Stimulated activated effector memory CD8-positive, alpha-beta T cell treated with anti-CD3 and anti-CD28 coated beads, Interleukin-12 subunit alpha, Interleukin-12 subunit beta, amount 100 ng/mL, for 72 hours (primary cell): ENCODE results near the gene STARD5.
"Not testable (repeated sequence)": the region's sequence is repeated elsewhere in the genome, so short reads cannot be mapped to it uniquely, and the experiment has no call there.

Experiments
- ATAC-seq: fragments of 150-1000 bp; cut with Tn5 transposase; 2 replicates; pipeline ENCODE4 v1.10.0; 2021
- DNase-seq, 2 donors: peaks; one replicate each; pipeline ENCODE4 v3.0.0; 2021 to 2022; ENCODE audit warnings: low spot score in 2 of 2
- H3K27ac Mint-ChIP-seq: one replicate; pipeline ENCODE4 v1.8.0; 2022; ENCODE audit warnings: mild to moderate bottlenecking, mixed read lengths
- H3K36me3 Mint-ChIP-seq: one replicate; pipeline ENCODE4 v1.8.0; 2022; ENCODE audit warnings: mild to moderate bottlenecking, mixed read lengths
- H3K4me1 Mint-ChIP-seq: one replicate; pipeline ENCODE4 v1.8.0; 2022; ENCODE audit warnings: mixed read lengths
- H3K4me3 Mint-ChIP-seq: one replicate; pipeline ENCODE4 v1.8.0; 2022; ENCODE audit warnings: mild to moderate bottlenecking, mixed read lengths
- H3K9me3 Mint-ChIP-seq: one replicate; pipeline ENCODE4 v1.8.0; 2022; ENCODE audit warnings: mixed read lengths

The STARD5 gene

GRCh38 chr15:81343371-81343770 lies 19.4 kb upstream of the STARD5 start:
- Mint-ChIP-seq H3K9me3 (no peaks in the 10 kb centered on the region), H3K4me3 (no peak overlapping the region), H3K36me3 (no peaks in the 10 kb centered on the region), H3K4me1 (no peaks in the 10 kb centered on the region), H3K27ac (no peak overlapping the region)
- ATAC-seq (no peak), DNase-seq (peak in 1 of 2 donors; percentile 18)

GRCh38 chr15:81341351-81341750 lies 17.4 kb upstream of the STARD5 start:
- peak in 1 of 2 donors; percentile 25 for DNase-seq
- Mint-ChIP-seq H3K9me3 (no peaks in the 10 kb centered on the region), H3K4me3 (no peak overlapping the region), H3K36me3 (no peaks in the 10 kb centered on the region), H3K27ac (no peak overlapping the region), H3K4me1 (peaks cover 15% of the 10 kb centered on the region)
- no peak for ATAC-seq

- Mint-ChIP-seq H3K4me1 (peaks cover 17% of the 10 kb centered on the region), H3K27ac (no peak overlapping the region), H3K36me3 (no peaks in the 10 kb centered on the region), H3K4me3 (no peak overlapping the region), H3K9me3 (no peaks in the 10 kb centered on the region)
- ATAC-seq, result no peak
- DNase-seq, result peak in 1 of 2 donors; percentile 25
These were observed 15.9 kb upstream of the STARD5 start for GRCh38 chr15:81339851-81340250.

GRCh38 chr15:81339321-81339720 lies 15.4 kb upstream of the STARD5 start:
- ATAC-seq (no peak), DNase-seq (no peak)
- no peaks in the 10 kb centered on the region for H3K36me3 Mint-ChIP-seq
- H3K4me3 Mint-ChIP-seq, result no peak overlapping the region
- H3K9me3 Mint-ChIP-seq, result no peaks in the 10 kb centered on the region
- no peak overlapping the region for H3K27ac Mint-ChIP-seq
- H3K4me1 Mint-ChIP-seq, result peaks cover 17% of the 10 kb centered on the region

- no peak overlapping the region for H3K4me3 Mint-ChIP-seq
- peaks cover 17% of the 10 kb centered on the region for H3K4me1 Mint-ChIP-seq
- DNase-seq (no peak), ATAC-seq (no peak)
- H3K36me3 Mint-ChIP-seq, result no peaks in the 10 kb centered on the region
- H3K27ac Mint-ChIP-seq, result no peak overlapping the region
- no peaks in the 10 kb centered on the region for H3K9me3 Mint-ChIP-seq
These were observed 14.4 kb upstream of the STARD5 start for GRCh38 chr15:81338170-81339007.

GRCh38 chr15:81337713-81338157 lies 13.8 kb upstream of the STARD5 start:
- Mint-ChIP-seq H3K36me3 (no peaks in the 10 kb centered on the region), H3K4me1 (peaks cover 17% of the 10 kb centered on the region), H3K4me3 (no peak overlapping the region), H3K9me3 (no peaks in the 10 kb centered on the region), H3K27ac (no peak overlapping the region)
- DNase-seq, result peak in 1 of 2 donors; percentile 62
- peak; percentile 89 for ATAC-seq

GRCh38 chr15:81337241-81337640 lies 13.3 kb upstream of the STARD5 start:
- Mint-ChIP-seq H3K27ac (no peak overlapping the region), H3K36me3 (no peaks in the 10 kb centered on the region), H3K9me3 (no peaks in the 10 kb centered on the region), H3K4me1 (peaks cover 17% of the 10 kb centered on the region), H3K4me3 (no peak overlapping the region)
- ATAC-seq (peak; percentile 4), DNase-seq (no peak)

GRCh38 chr15:81336568-81336967 lies 12.6 kb upstream of the STARD5 start:
- H3K4me3 Mint-ChIP-seq, result no peak overlapping the region
- peaks cover 17% of the 10 kb centered on the region for H3K4me1 Mint-ChIP-seq
- H3K27ac Mint-ChIP-seq, result no peak overlapping the region
- ATAC-seq (peak; percentile 49), DNase-seq (no peak)
- no peaks in the 10 kb centered on the region for H3K9me3 Mint-ChIP-seq
- no peaks in the 10 kb centered on the region for H3K36me3 Mint-ChIP-seq

- H3K27ac Mint-ChIP-seq, result no peak overlapping the region
- H3K4me1 Mint-ChIP-seq, result peaks cover 17% of the 10 kb centered on the region
- ATAC-seq (no peak), DNase-seq (no peak)
- H3K36me3 Mint-ChIP-seq, result no peaks in the 10 kb centered on the region
- no peak overlapping the region for H3K4me3 Mint-ChIP-seq
- no peaks in the 10 kb centered on the region for H3K9me3 Mint-ChIP-seq
These were observed 11.7 kb upstream of the STARD5 start for GRCh38 chr15:81335631-81336030.

- no peaks in the 10 kb centered on the region for H3K9me3 Mint-ChIP-seq
- DNase-seq (no peak), ATAC-seq (no peak)
- H3K4me1 Mint-ChIP-seq, result peaks cover 17% of the 10 kb centered on the region
- H3K4me3 Mint-ChIP-seq, result no peak overlapping the region
- no peaks in the 10 kb centered on the region for H3K36me3 Mint-ChIP-seq
- no peak overlapping the region for H3K27ac Mint-ChIP-seq
These were observed 11.0 kb upstream of the STARD5 start for GRCh38 chr15:81334768-81335435.

- DNase-seq (no peak), ATAC-seq (no peak)
- H3K9me3 Mint-ChIP-seq, result no peaks in the 10 kb centered on the region
- no peaks in the 10 kb centered on the region for H3K36me3 Mint-ChIP-seq
- no peak overlapping the region for H3K4me3 Mint-ChIP-seq
- no peak overlapping the region for H3K27ac Mint-ChIP-seq
- H3K4me1 Mint-ChIP-seq, result peaks cover 17% of the 10 kb centered on the region
These were observed 9.4 kb upstream of the STARD5 start for GRCh38 chr15:81333363-81333762.

GRCh38 chr15:81332326-81332725 lies 8.4 kb upstream of the STARD5 start:
- Mint-ChIP-seq H3K4me1 (peaks cover 11% of the 10 kb centered on the region), H3K4me3 (no peak overlapping the region), H3K36me3 (no peaks in the 10 kb centered on the region), H3K9me3 (no peaks in the 10 kb centered on the region), H3K27ac (no peak overlapping the region)
- DNase-seq, result no peak
- ATAC-seq, result no peak

GRCh38 chr15:81331600-81331999 lies 7.7 kb upstream of the STARD5 start:
- DNase-seq (no peak), ATAC-seq (no peak)
- peaks cover 4% of the 10 kb centered on the region for H3K4me1 Mint-ChIP-seq
- no peaks in the 10 kb centered on the region for H3K9me3 Mint-ChIP-seq
- H3K4me3 Mint-ChIP-seq, result no peak overlapping the region
- no peaks in the 10 kb centered on the region for H3K36me3 Mint-ChIP-seq
- no peak overlapping the region for H3K27ac Mint-ChIP-seq

- H3K4me3 Mint-ChIP-seq, H3K27ac Mint-ChIP-seq, H3K36me3 Mint-ChIP-seq, H3K9me3 Mint-ChIP-seq, DNase-seq, ATAC-seq, H3K4me1 Mint-ChIP-seq: not testable (repeated sequence)
These were observed 7.2 kb upstream of the STARD5 start for GRCh38 chr15:81331141-81331540.

GRCh38 chr15:81330366-81331090 lies 6.6 kb upstream of the STARD5 start:
- no peaks in the 10 kb centered on the region for H3K9me3 Mint-ChIP-seq
- H3K27ac Mint-ChIP-seq, result no peak overlapping the region

More at GRCh38 chr15:81330366-81331090, 6.6 kb upstream of the STARD5 start:
- no peak for ATAC-seq
- H3K4me3 Mint-ChIP-seq, result no peak overlapping the region
- no peaks in the 10 kb centered on the region for H3K4me1 Mint-ChIP-seq
- DNase-seq, result no peak
- no peaks in the 10 kb centered on the region for H3K36me3 Mint-ChIP-seq
